NCI-H2081 treated with DMSO at 0.1 percent for 48 hours (cell line): ENCODE measurements around the gene CCNC.
A peak's percentile ranks its signal among the peaks of the same experiment; 100 is the strongest.

Experiments
- DNase-seq: peaks from one replicate; lab custom pipeline; 2025; lab: John Stamatoyannopoulos, UW

Gene CCNC

GRCh38 chr6:99548706-99549105 lies 19.8 kb downstream of the CCNC start:
- no peak for DNase-seq

GRCh38 chr6:99547526-99547925 lies 20.9 kb downstream of the CCNC start:
- DNase-seq, result no peak

GRCh38 chr6:99545442-99545841 lies 23.0 kb downstream of the CCNC start:
- DNase-seq, result no peak

- no peak for DNase-seq
Observed at GRCh38 chr6:99543968-99544367, 24.5 kb downstream of the CCNC start.

- DNase-seq, result no peak
Observed at GRCh38 chr6:99530627-99531026, 37.8 kb downstream of the CCNC start.

GRCh38 chr6:99522531-99522930 lies 45.9 kb downstream of the CCNC start:
- DNase-seq, result no peak

GRCh38 chr6:99521633-99522151 lies 46.8 kb downstream of the CCNC start:
- no peak for DNase-seq

- DNase-seq, result peak; percentile 4
Observed at GRCh38 chr6:99520855-99521632, 47.4 kb downstream of the CCNC start.

GRCh38 chr6:99519446-99519845 lies 49.0 kb downstream of the CCNC start:
- DNase-seq, result no peak

GRCh38 chr6:99514089-99514488 lies 54.4 kb downstream of the CCNC start:
- no peak for DNase-seq

- no peak for DNase-seq
Observed at GRCh38 chr6:99512033-99512432, 56.4 kb downstream of the CCNC start.

GRCh38 chr6:99507648-99508047 lies 60.8 kb downstream of the CCNC start:
- DNase-seq, result no peak

GRCh38 chr6:99501762-99502161 lies 66.7 kb downstream of the CCNC start:
- no peak for DNase-seq

GRCh38 chr6:99498421-99498820 lies 70.0 kb downstream of the CCNC start:
- DNase-seq, result no peak

GRCh38 chr6:99495466-99495865 lies 73.0 kb downstream of the CCNC start:
- DNase-seq, result no peak
